K562 (cell line): Measurements from ENCODE around the gene LRRC47. TPM values are rescaled to one million over a fixed set of nuclear protein-coding genes. Genes with fewer than 3 reads are reported as not detected.

Source experiments
- CBX1 ChIP-seq: sonication (generic); IDR thresholded peaks from 2 replicates; pipeline ENCODE4 v1.6.1; 2016; ENCODE audit warnings: antibody characterized with exemption, low read depth, mild to moderate bottlenecking
- CC2D1A ChIP-seq: fragments of 450-650 bp; IDR thresholded peaks from 2 replicates; pipeline ENCODE4 v1.6.1; 2017; ENCODE audit warnings: mild to moderate bottlenecking
- DNMT1 ChIP-seq: fragments of 450-650 bp; IDR thresholded peaks from 2 replicates; pipeline ENCODE4 v1.6.1; 2016; ENCODE audit warnings: antibody characterized with exemption, mild to moderate bottlenecking
- HDGF ChIP-seq: fragments of 450-650 bp; IDR thresholded peaks from 2 replicates; pipeline ENCODE4 v1.6.1; 2016
- HNRNPH1 ChIP-seq: fragments of 200-400 bp; formaldehyde crosslinking; optimal IDR thresholded peaks from 2 replicates; pipeline ENCODE3; 2017; ENCODE audit warnings: low read depth, mild to moderate bottlenecking, low read length, moderate library complexity
- HNRNPLL ChIP-seq: fragments of 200-400 bp; formaldehyde crosslinking; IDR thresholded peaks from 2 replicates; pipeline ENCODE4 v1.6.1; 2017; ENCODE audit warnings: low read length, low read depth, mild to moderate bottlenecking; ENCODE audit not compliant: poor library complexity, severe bottlenecking
- KDM1A ChIP-seq, 2 experiments: fragments of 450-650 bp; IDR thresholded peaks; 2 replicates each; pipeline ENCODE4 v1.6.1; 2016; ENCODE audit warnings: mild to moderate bottlenecking in 2 of 2
- KDM2B ChIP-seq: fragments of 250-450 bp; sonication (Bioruptor Pico); IDR thresholded peaks from 2 replicates; pipeline ENCODE4 v1.8.0; 2021; ENCODE audit warnings: mild to moderate bottlenecking, moderate library complexity
- LEF1 ChIP-seq: fragments of 450-650 bp; IDR thresholded peaks from 2 replicates; pipeline ENCODE4 v1.6.1; 2016; ENCODE audit warnings: mild to moderate bottlenecking
- MAZ ChIP-seq, 2 experiments: fragments of 450-650 bp in 1 of 2; sonication (generic) in 1 of 2; formaldehyde crosslinking; IDR thresholded peaks in 1 of 2; conservative IDR thresholded peaks in 1 of 2; 2 replicates each; pipeline versions ENCODE4 v1.4.0 to v1.5.0; 2020; ENCODE audit warnings: mild to moderate bottlenecking in 1 of 2, missing genetic modification reagents in 1 of 2
- NFYB ChIP-seq: IDR thresholded peaks from 2 replicates; pipeline ENCODE4 v1.6.1; 2011; ENCODE audit warnings: mild to moderate bottlenecking, moderate library complexity; ENCODE audit not compliant: insufficient read length; ENCODE audit errors: extremely low read depth
- RAD21 ChIP-seq, 2 experiments: fragments of 250-450 bp in 1 of 2; fragments of 450-650 bp in 1 of 2; sonication (Bioruptor Pico) in 1 of 2; formaldehyde crosslinking in 1 of 2; IDR thresholded peaks in 1 of 2; conservative IDR thresholded peaks in 1 of 2; 2 replicates each; pipeline versions ENCODE4 v1.4.0 to v1.8.0; 2020 to 2022; ENCODE audit warnings: mild to moderate bottlenecking in 2 of 2, moderate library complexity in 1 of 2
- TBP ChIP-seq: optimal IDR thresholded peaks from 2 replicates; pipeline ENCODE3; 2011; ENCODE audit warnings: low read depth, low read length, improper control_type of control experiment
- TCF3 ChIP-seq: sonication (generic); formaldehyde crosslinking; IDR thresholded peaks from 2 replicates; pipeline ENCODE4 v1.4.0; 2020; ENCODE audit warnings: mild to moderate bottlenecking, missing genetic modification reagents
- TFAM ChIP-seq: fragments of 250-450 bp; sonication (Bioruptor Pico); conservative IDR thresholded peaks from 2 replicates; pipeline ENCODE4 v1.5.0; 2021; ENCODE audit warnings: mild to moderate bottlenecking, moderate library complexity
- YBX1 ChIP-seq: fragments of 450-650 bp; IDR thresholded peaks from 2 replicates; pipeline ENCODE4 v1.7.1; 2016; ENCODE audit warnings: mild to moderate bottlenecking
- ZNF184 ChIP-seq: sonication (generic); formaldehyde crosslinking; IDR thresholded peaks from 2 replicates; pipeline ENCODE4 v1.5.0; 2020; ENCODE audit warnings: missing genetic modification reagents
- ZNF197 ChIP-seq: fragments of 200-800 bp; sonication (Bioruptor generic); IDR thresholded peaks from 2 replicates; pipeline ENCODE4 v1.6.1; 2016; ENCODE audit warnings: low read depth, missing genetic modification characterization, missing compliant biosample characterization
- ZNF311 ChIP-seq: fragments of 250-450 bp; sonication (Bioruptor Pico); IDR thresholded peaks from 2 replicates; pipeline ENCODE4 v1.4.0; 2020; ENCODE audit warnings: mild to moderate bottlenecking, moderate library complexity
- ZNF347 ChIP-seq: fragments of 450-650 bp; formaldehyde crosslinking; IDR thresholded peaks from 2 replicates; pipeline ENCODE4 v1.4.0; 2020; ENCODE audit warnings: low read depth, mild to moderate bottlenecking, moderate library complexity
- polyA plus RNA-seq, 8 experiments: library from polyadenylated mRNA; depleted of rRNA in 4 of 8; stranded (reverse) in 5 of 8; unstranded in 3 of 8; fragments of >200 nt; fragmentation: Nextera tagmentation in 2 of 8; fragmentation: Illumina TruSeq in 1 of 8; extraction: Ambion mirVana in 2 of 8; extraction: Trizol in 1 of 8; gene quantifications; 2 replicates each; pipeline versions ENCODE4 v1.2.1 to v1.2.3, GENCODE V29; 2011 to 2014; ENCODE audit warnings: inconsistent platforms in 1 of 8, missing spikeins in 1 of 8
- total RNA-seq, 7 experiments: library from RNA; depleted of rRNA in 6 of 7; stranded (reverse); fragments of >200 nt in 6 of 7; fragmentation: Illumina TruSeq in 2 of 7; extraction: Trizol in 2 of 7; gene quantifications; 2 replicates each; pipeline versions ENCODE4 v1.2.1 to v1.2.3, GENCODE V29; 2011 to 2021; ENCODE audit warnings: low replicate concordance in 1 of 7
- TF ChIP-seq, protein P1 (sequence below): sonication (generic); formaldehyde crosslinking; IDR thresholded peaks from 2 replicates; pipeline ENCODE4 v1.8.0; 2022; ENCODE audit warnings: missing genetic modification reagents, mild to moderate bottlenecking, moderate library complexity, borderline replicate concordance
- TF ChIP-seq, protein P2 (sequence below): fragments of 450-650 bp; conservative IDR thresholded peaks from 2 replicates; pipeline ENCODE4 v1.6.1; 2016; ENCODE audit warnings: missing genetic modification characterization, low read depth, mild to moderate bottlenecking, control low read depth, missing compliant biosample characterization
- TF ChIP-seq, protein P3 (sequence below): fragments of 450-650 bp; formaldehyde crosslinking; IDR thresholded peaks from 2 replicates; pipeline ENCODE4 v1.4.0; 2020; ENCODE audit warnings: mild to moderate bottlenecking, moderate library complexity
- TF ChIP-seq, protein P4 (sequence below): sonication (generic); formaldehyde crosslinking; IDR thresholded peaks from 2 replicates; pipeline ENCODE4 v1.8.0; 2022; ENCODE audit warnings: missing genetic modification reagents, mild to moderate bottlenecking, borderline replicate concordance

Gene LRRC47
- total and polyA plus RNA-seq, 9 of the 15 experiments (the other 6 are each of a cell fraction or from before 2014, with no cell fraction given): 4.6 to 68.0 (median 35.9) TPM

DNA sequence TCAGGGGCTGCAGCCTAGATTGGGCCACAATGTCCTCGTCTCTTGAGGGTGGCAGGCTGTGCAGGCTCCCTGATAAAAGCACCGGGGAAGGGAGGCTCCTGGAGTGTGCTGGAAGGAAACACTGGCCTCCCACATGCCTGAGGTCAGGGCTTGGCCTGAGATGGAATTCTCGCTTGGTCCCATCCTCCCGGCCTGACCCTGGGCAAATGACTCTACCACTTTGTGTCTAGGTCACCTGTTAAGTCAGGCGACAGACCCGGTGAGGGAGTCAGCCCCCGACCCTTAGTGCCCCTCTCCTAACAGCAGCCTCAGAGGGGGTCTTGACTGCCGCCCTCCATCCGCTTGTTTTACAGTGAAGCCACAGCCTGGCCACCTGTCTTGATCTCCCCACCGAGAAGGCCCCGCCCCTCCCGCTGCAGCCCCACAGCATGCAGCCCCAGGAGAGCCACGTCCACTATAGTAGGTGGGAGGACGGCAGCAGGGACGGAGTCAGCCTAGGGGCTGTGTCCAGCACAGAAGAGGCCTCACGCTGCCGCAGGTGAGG is 21.3 kb downstream of the LRRC47 start (continued):
- TF ChIP-seq KDM2B (CRISPR knock-in tag) (no peak), MAZ (CRISPR knock-in tag; conservative IDR thresholded peaks at IDR 0.05 in 1 of 2, IDR thresholded peaks at IDR 0.05 in 1 of 2) (peak in 1 of 2 experiments; percentile 77; a peak in 1 of 4 replicates), NFYB (no peak), ZNF311 (CRISPR knock-in tag) (no peak), TBP (peak; percentile 35), HNRNPH1 (no peak), YBX1 (no peak), ZNF184 (no peak), TFAM (no peak), HDGF (no peak), CC2D1A (peak; percentile 82; the same call in 1 of the 2 replicates), ZNF197 (CRISPR knock-in tag) (no peak), LEF1 (peak; percentile 29), TCF3 (CRISPR knock-in tag) (peak; percentile 96), DNMT1 (no peak), ZNF347 (CRISPR knock-in tag) (no peak), HNRNPLL (no peak), RAD21 (CRISPR knock-in tag; conservative IDR thresholded peaks at IDR 0.05 in 1 of 2, IDR thresholded peaks at IDR 0.05 in 1 of 2) (peak in 1 of 2 experiments; percentile 18; a peak in 3 of 4 replicates), KDM1A (IDR thresholded peaks at IDR 0.05) (peak in 1 of 2 experiments; percentile 78; a peak in 3 of 4 replicates), CBX1 (no peak; the same call in 1 of the 2 replicates)
- TF ChIP-seq, protein P1, sequence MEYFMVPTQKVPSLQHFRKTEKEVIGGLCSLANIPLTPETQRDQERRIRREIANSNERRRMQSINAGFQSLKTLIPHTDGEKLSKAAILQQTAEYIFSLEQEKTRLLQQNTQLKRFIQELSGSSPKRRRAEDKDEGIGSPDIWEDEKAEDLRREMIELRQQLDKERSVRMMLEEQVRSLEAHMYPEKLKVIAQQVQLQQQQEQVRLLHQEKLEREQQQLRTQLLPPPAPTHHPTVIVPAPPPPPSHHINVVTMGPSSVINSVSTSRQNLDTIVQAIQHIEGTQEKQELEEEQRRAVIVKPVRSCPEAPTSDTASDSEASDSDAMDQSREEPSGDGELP (CRISPR knock-in tag): peak; percentile 58; the same call in 1 of the 2 replicates
- TF ChIP-seq, protein P2, sequence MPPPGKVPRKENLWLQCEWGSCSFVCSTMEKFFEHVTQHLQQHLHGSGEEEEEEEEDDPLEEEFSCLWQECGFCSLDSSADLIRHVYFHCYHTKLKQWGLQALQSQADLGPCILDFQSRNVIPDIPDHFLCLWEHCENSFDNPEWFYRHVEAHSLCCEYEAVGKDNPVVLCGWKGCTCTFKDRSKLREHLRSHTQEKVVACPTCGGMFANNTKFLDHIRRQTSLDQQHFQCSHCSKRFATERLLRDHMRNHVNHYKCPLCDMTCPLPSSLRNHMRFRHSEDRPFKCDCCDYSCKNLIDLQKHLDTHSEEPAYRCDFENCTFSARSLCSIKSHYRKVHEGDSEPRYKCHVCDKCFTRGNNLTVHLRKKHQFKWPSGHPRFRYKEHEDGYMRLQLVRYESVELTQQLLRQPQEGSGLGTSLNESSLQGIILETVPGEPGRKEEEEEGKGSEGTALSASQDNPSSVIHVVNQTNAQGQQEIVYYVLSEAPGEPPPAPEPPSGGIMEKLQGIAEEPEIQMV (tag): no peak
- TF ChIP-seq, protein P3, sequence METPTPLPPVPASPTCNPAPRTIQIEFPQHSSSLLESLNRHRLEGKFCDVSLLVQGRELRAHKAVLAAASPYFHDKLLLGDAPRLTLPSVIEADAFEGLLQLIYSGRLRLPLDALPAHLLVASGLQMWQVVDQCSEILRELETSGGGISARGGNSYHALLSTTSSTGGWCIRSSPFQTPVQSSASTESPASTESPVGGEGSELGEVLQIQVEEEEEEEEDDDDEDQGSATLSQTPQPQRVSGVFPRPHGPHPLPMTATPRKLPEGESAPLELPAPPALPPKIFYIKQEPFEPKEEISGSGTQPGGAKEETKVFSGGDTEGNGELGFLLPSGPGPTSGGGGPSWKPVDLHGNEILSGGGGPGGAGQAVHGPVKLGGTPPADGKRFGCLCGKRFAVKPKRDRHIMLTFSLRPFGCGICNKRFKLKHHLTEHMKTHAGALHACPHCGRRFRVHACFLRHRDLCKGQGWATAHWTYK (CRISPR knock-in tag): peak; percentile 60; the same call in 1 of the 2 replicates
- TF ChIP-seq, protein P4, sequence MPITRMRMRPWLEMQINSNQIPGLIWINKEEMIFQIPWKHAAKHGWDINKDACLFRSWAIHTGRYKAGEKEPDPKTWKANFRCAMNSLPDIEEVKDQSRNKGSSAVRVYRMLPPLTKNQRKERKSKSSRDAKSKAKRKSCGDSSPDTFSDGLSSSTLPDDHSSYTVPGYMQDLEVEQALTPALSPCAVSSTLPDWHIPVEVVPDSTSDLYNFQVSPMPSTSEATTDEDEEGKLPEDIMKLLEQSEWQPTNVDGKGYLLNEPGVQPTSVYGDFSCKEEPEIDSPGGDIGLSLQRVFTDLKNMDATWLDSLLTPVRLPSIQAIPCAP: no peak; the same call in 1 of the 2 replicates
